AG08396 (cell line): Measurements from ENCODE around the gene PIAS3.
A peak's percentile ranks its signal among the peaks of the same experiment; 100 is the strongest.
"Not testable (repeated sequence)": the region's sequence is repeated elsewhere in the genome, so short reads cannot be mapped to it uniquely, and the experiment has no call there.

Experiments
- DNase-seq: peaks from one replicate; pipeline ENCODE4 v3.0.0; 2012; ENCODE audit warnings: low spot score, mixed read lengths

The PIAS3 gene

GRCh38 chr1:145823565-145824498 lies 35.0 kb downstream of the PIAS3 start, which contains the start of the genes POLR3C and RNF115:
Gene POLR3C, plus strand, starts transcription at chr1:145824200. Its CDS starts 1,577 bp downstream, at chr1:145825777.
Gene RNF115, minus strand, starts transcription at chr1:145824095. Its CDS starts 222 bp downstream, at chr1:145823873.
- peak; percentile 91 for DNase-seq

- DNase-seq: not testable (repeated sequence)
Measured at GRCh38 chr1:145822779-145823331, 36.0 kb downstream of the PIAS3 start.

GRCh38 chr1:145818095-145818494 lies 40.8 kb downstream of the PIAS3 start:
- DNase-seq: not testable (repeated sequence)

- not testable (repeated sequence) for DNase-seq
Measured at GRCh38 chr1:145812977-145813810, 45.7 kb downstream of the PIAS3 start.

DNA sequence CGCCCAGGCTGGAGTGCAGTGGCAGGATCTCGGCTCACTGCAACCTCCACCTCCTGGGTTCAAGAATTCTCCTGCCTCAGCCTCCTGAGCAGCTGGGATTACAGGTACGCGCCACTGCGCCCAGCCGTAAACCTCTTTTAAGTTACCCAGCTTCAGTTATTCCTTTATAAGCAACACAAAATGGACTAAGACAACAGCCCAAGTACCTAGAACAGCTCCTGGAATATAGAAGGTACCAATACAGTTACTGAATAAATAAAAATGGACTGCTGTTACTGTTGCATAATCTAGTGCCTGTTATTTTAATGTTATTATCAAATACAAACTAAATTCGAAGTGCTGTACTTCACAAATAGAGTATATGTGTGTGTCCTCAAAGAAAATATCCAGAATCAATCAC lies 52.0 kb downstream of the PIAS3 start:
- DNase-seq: no peak

GRCh38 chr1:145806408-145806807 lies 52.5 kb downstream of the PIAS3 start:
- no peak for DNase-seq

GRCh38 chr1:145805057-145805456 lies 53.8 kb downstream of the PIAS3 start:
- no peak for DNase-seq

- no peak for DNase-seq
Measured at GRCh38 chr1:145804235-145805045, 54.4 kb downstream of the PIAS3 start.

- DNase-seq: no peak
Measured at GRCh38 chr1:145799806-145800205, 59.1 kb downstream of the PIAS3 start.
